ENCODE data around the gene TLK1.

TLK1 gene

GRCh38 chr2:171174075-171174474 lies 13.4 kb upstream of the TLK1 start:
- Histone ChIP-seq H3K79me2 (no peaks in the 10 kb centered on the region), H2AFZ (no peak overlapping the region), H3K9ac (no peak overlapping the region), H3K36me3 (ENCODE audit: control insufficient read depth, insufficient read depth, low read length) (no peaks in the 10 kb centered on the region), H3K4me3 (ENCODE audit: low read depth, low read length) (no peak overlapping the region), H3K27ac (no peak overlapping the region), H3K9me3 (ENCODE audit: control insufficient read depth, low read length) (no peaks in the 10 kb centered on the region), H3K27me3 (ENCODE audit: control insufficient read depth, insufficient read depth, low read length) (no peaks in the 10 kb centered on the region), H3K4me2 (ENCODE audit: low read length) (no peak overlapping the region), H3K4me1 (no peaks in the 10 kb centered on the region)
- no peak for TF ChIP-seq CTCF (IDR thresholded peaks at IDR 0.05)

- H3K4me2 ChIP-seq (ENCODE audit: low read length) = no peak overlapping the region
- no peaks in the 10 kb centered on the region for H3K36me3 ChIP-seq (ENCODE audit: control insufficient read depth, insufficient read depth, low read length)
- no peaks in the 10 kb centered on the region for H3K9me3 ChIP-seq (ENCODE audit: control insufficient read depth, low read length)
- H2AFZ ChIP-seq = no peak overlapping the region
- no peak overlapping the region for H3K27ac ChIP-seq
- TF ChIP-seq CTCF (IDR thresholded peaks at IDR 0.05) = no peak
- H3K27me3 ChIP-seq (ENCODE audit: control insufficient read depth, insufficient read depth, low read length) = no peaks in the 10 kb centered on the region
- no peaks in the 10 kb centered on the region for H3K4me1 ChIP-seq
- no peak overlapping the region for H3K4me3 ChIP-seq (ENCODE audit: low read depth, low read length)
- no peaks in the 10 kb centered on the region for H3K79me2 ChIP-seq
- H3K9ac ChIP-seq = no peak overlapping the region
These were observed 12.4 kb upstream of the TLK1 start for GRCh38 chr2:171173087-171173486.

- H3K9ac ChIP-seq = no peak overlapping the region
- no peaks in the 10 kb centered on the region for H3K79me2 ChIP-seq
- H2AFZ ChIP-seq = no peak overlapping the region
- H3K4me3 ChIP-seq (ENCODE audit: low read depth, low read length) = no peak overlapping the region
- H3K36me3 ChIP-seq (ENCODE audit: control insufficient read depth, insufficient read depth, low read length) = no peaks in the 10 kb centered on the region
- H3K4me1 ChIP-seq = no peaks in the 10 kb centered on the region
- no peak for TF ChIP-seq CTCF (IDR thresholded peaks at IDR 0.05)
- H3K27me3 ChIP-seq (ENCODE audit: control insufficient read depth, insufficient read depth, low read length) = no peaks in the 10 kb centered on the region
- H3K9me3 ChIP-seq (ENCODE audit: control insufficient read depth, low read length) = no peaks in the 10 kb centered on the region
- H3K4me2 ChIP-seq (ENCODE audit: low read length) = no peak overlapping the region
- no peak overlapping the region for H3K27ac ChIP-seq
These were observed 11.1 kb upstream of the TLK1 start for GRCh38 chr2:171171808-171172207.

- Histone ChIP-seq H3K4me1 (no peaks in the 10 kb centered on the region), H3K9me3 (ENCODE audit: control insufficient read depth, low read length) (no peaks in the 10 kb centered on the region), H3K27me3 (ENCODE audit: control insufficient read depth, insufficient read depth, low read length) (no peaks in the 10 kb centered on the region), H3K79me2 (no peaks in the 10 kb centered on the region), H3K36me3 (ENCODE audit: control insufficient read depth, insufficient read depth, low read length) (no peaks in the 10 kb centered on the region), H3K9ac (no peak overlapping the region), H3K4me2 (ENCODE audit: low read length) (no peak overlapping the region), H2AFZ (no peak overlapping the region), H3K27ac (no peak overlapping the region), H3K4me3 (ENCODE audit: low read depth, low read length) (no peak overlapping the region)
- TF ChIP-seq CTCF (IDR thresholded peaks at IDR 0.05) = no peak
These were observed 9.1 kb upstream of the TLK1 start for GRCh38 chr2:171169839-171170238.

GRCh38 chr2:171169333-171169732 lies 8.6 kb upstream of the TLK1 start:
- Histone ChIP-seq H3K9me3 (ENCODE audit: control insufficient read depth, low read length) (no peaks in the 10 kb centered on the region), H3K27ac (no peak overlapping the region), H2AFZ (no peak overlapping the region)

More at GRCh38 chr2:171169333-171169732, 8.6 kb upstream of the TLK1 start:
- Histone ChIP-seq H3K79me2 (no peaks in the 10 kb centered on the region), H3K4me2 (ENCODE audit: low read length) (no peak overlapping the region), H3K9ac (no peak overlapping the region), H3K36me3 (ENCODE audit: control insufficient read depth, insufficient read depth, low read length) (no peaks in the 10 kb centered on the region), H3K4me3 (ENCODE audit: low read depth, low read length) (no peak overlapping the region), H3K27me3 (ENCODE audit: control insufficient read depth, insufficient read depth, low read length) (no peaks in the 10 kb centered on the region), H3K4me1 (no peaks in the 10 kb centered on the region)
- no peak for TF ChIP-seq CTCF (IDR thresholded peaks at IDR 0.05)
